NT2/D1 (cell line): ENCODE measurements around the gene ATL1.

Experiments used
- DNase-seq: peaks from one replicate; pipeline ENCODE4 v3.0.0-alpha.2; 2011; ENCODE audit warnings: low read depth, low spot score
- H3K27me3 ChIP-seq: 2 replicates; pipeline ENCODE4 v1.6.0; 2011; ENCODE audit warnings: mild to moderate bottlenecking; ENCODE audit not compliant: insufficient read length, insufficient read depth
- H3K36me3 ChIP-seq: 2 replicates; pipeline ENCODE4 v1.6.1; 2011; ENCODE audit warnings: mild to moderate bottlenecking, low read length, mixed read lengths; ENCODE audit not compliant: insufficient read depth, insufficient read length
- H3K4me1 ChIP-seq: 2 replicates; pipeline ENCODE4 v1.5.1; 2011; ENCODE audit not compliant: insufficient read depth, insufficient read length
- H3K4me3 ChIP-seq: 2 replicates; pipeline ENCODE4 v1.5.1; 2011; ENCODE audit warnings: low read depth; ENCODE audit not compliant: insufficient read length
- H3K9ac ChIP-seq: 2 replicates; pipeline ENCODE4 v1.6.0; 2011; ENCODE audit warnings: low read depth; ENCODE audit not compliant: insufficient read length
- H3K9me3 ChIP-seq: 2 replicates; pipeline ENCODE4 v1.5.1; 2011; ENCODE audit warnings: mild to moderate bottlenecking, low read length; ENCODE audit not compliant: insufficient read depth
- SUZ12 ChIP-seq: IDR thresholded peaks from 2 replicates; pipeline ENCODE4 v1.6.1; 2011; ENCODE audit not compliant: insufficient read length, insufficient read depth; ENCODE audit errors: extremely low read depth
- YY1 ChIP-seq: IDR thresholded peaks from 2 replicates; pipeline ENCODE4 v1.6.1; 2011; ENCODE audit not compliant: insufficient read length, insufficient read depth
- ZNF274 ChIP-seq: IDR thresholded peaks from 2 replicates; pipeline ENCODE4 v1.6.1; 2011; ENCODE audit warnings: mild to moderate bottlenecking, low read depth, low read length

Gene ATL1

DNA sequence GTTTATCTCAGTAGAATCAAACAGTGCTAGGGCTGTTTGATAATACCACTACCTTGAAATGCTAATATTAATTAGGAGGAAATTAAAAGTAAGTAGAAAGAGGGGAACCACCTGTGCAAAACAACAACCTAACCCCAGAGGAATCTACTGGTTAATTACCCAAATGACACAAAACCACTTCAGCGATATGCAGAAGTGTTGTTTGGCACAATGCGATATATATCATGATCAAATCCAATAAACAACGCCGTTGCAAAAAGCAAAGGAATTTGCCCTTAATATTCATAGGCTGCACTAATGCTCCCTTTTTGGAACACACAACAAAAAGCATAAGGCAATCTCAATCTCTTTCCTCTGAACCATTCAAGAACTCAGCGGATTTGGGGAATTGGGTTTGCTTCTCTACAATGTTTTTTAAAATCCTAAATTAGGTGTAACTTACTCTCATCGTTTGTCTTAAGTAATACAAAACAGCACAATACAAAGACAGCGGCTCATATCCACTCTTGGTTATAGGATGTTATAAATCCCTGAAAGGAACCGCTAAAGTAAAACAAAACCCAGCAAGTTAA lies 29.1 kb upstream of the ATL1 start:
- peaks cover 14% of the 10 kb centered on the region for H3K27me3 ChIP-seq
- no peak for DNase-seq
- H3K9ac ChIP-seq: no peak overlapping the region
- TF ChIP-seq SUZ12: no peak
- no peak for TF ChIP-seq ZNF274
- TF ChIP-seq YY1: no peak
- peak overlapping the region; percentile 71 for H3K4me3 ChIP-seq
- no peaks in the 10 kb centered on the region for H3K9me3 ChIP-seq
- peaks cover 15% of the 10 kb centered on the region for H3K36me3 ChIP-seq
- no peaks in the 10 kb centered on the region for H3K4me1 ChIP-seq

DNA sequence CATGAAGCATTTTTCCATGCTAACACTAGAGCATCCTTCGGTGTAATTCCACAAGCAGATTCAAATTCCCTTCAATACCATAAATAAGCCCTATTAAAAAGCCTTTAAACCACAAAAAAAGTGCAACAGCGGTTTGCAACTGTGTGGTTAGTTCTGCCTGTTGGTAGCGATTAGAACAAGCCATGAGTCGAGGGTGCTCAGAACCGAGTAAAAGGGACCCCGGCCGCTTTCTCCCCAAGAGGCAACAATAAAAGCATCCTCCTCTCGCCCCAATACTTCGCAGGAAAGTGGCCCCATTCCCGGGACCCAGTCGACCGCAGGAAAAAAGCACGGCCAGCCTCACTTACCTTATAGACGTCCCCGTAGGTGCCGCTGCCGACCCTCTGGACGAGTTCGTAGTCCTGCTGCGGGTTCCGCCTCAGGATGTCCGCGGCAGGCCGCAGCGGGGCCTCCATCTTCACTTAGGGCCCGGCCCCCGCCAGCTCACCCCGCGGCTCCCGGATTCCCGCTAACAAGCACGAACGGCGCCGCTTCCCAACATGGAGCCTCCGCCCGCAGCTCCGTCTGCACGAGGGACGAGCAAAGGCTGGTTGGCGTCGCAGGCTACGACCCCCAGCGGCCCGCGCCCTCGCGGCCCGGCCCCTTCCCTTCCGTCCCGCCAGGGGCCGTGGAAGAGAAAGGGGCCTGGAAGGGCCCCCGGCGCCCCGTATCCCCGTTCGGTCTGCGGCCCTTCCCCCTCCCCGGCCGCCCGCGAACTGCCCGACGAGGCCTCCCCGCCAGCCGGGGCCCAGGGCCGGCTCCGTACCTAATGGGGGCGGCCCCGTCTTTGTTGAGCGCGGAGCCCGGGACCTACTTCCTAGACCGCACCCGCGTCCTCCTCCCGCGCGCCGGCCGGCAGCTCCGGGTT lies 28.1 kb upstream of the ATL1 start:
- peaks cover 15% of the 10 kb centered on the region for H3K36me3 ChIP-seq
- H3K27me3 ChIP-seq: peaks cover 14% of the 10 kb centered on the region
- no peaks in the 10 kb centered on the region for H3K4me1 ChIP-seq
- peak overlapping the region; percentile 89 for H3K9ac ChIP-seq
- peaks cover under 1% of the 10 kb centered on the region; the same call in 1 of the 2 replicates for H3K9me3 ChIP-seq
- DNase-seq: peak; percentile 39
- no peak for TF ChIP-seq ZNF274
- TF ChIP-seq SUZ12: no peak
- peak overlapping the region; percentile 71 for H3K4me3 ChIP-seq

- peaks cover 15% of the 10 kb centered on the region for H3K36me3 ChIP-seq
- peaks cover 14% of the 10 kb centered on the region for H3K27me3 ChIP-seq
- no peaks in the 10 kb centered on the region for H3K4me1 ChIP-seq
- H3K4me3 ChIP-seq: peak within 1 kb of the TSS; percentile 71
- TF ChIP-seq YY1 (no peak), SUZ12 (no peak), ZNF274 (no peak)
- peak within 1 kb of the TSS; percentile 89 for H3K9ac ChIP-seq
- H3K9me3 ChIP-seq: peaks cover 8% of the 10 kb centered on the region; the same call in 1 of the 2 replicates
- peak; percentile 73 for DNase-seq
These were observed 27.3 kb upstream of the ATL1 start, which contains the start of gene MAP4K5 for GRCh38 chr14:50532502-50533240. MAP4K5 (minus strand) TSS chr14:50532569; CDS start chr14:50532049, 520 bp downstream.

- TF ChIP-seq YY1: no peak
- Histone ChIP-seq H3K4me1 (no peaks in the 10 kb centered on the region), H3K36me3 (peaks cover 14% of the 10 kb centered on the region), H3K27me3 (peaks cover 14% of the 10 kb centered on the region), H3K4me3 (peak overlapping the region; percentile 71), H3K9ac (peak overlapping the region; percentile 89), H3K9me3 (peaks cover 8% of the 10 kb centered on the region; the same call in 1 of the 2 replicates)
- no peak for DNase-seq
These were observed 26.7 kb upstream of the ATL1 start for GRCh38 chr14:50533241-50533705.

GRCh38 chr14:50533806-50534205 lies 26.1 kb upstream of the ATL1 start:
- H3K27me3 ChIP-seq: peaks cover 14% of the 10 kb centered on the region
- H3K4me1 ChIP-seq: no peaks in the 10 kb centered on the region
- peaks cover 9% of the 10 kb centered on the region for H3K36me3 ChIP-seq
- DNase-seq: no peak
- H3K9ac ChIP-seq: no peak overlapping the region
- TF ChIP-seq SUZ12: no peak
- TF ChIP-seq YY1: no peak
- TF ChIP-seq ZNF274: no peak
- no peak overlapping the region for H3K4me3 ChIP-seq
- H3K9me3 ChIP-seq: peaks cover 8% of the 10 kb centered on the region; the same call in 1 of the 2 replicates

GRCh38 chr14:50534416-50534815 lies 25.5 kb upstream of the ATL1 start:
- peaks cover 14% of the 10 kb centered on the region for H3K27me3 ChIP-seq
- no peak overlapping the region for H3K9ac ChIP-seq
- TF ChIP-seq YY1 (no peak), ZNF274 (no peak), SUZ12 (no peak)
- peaks cover 8% of the 10 kb centered on the region; the same call in 1 of the 2 replicates for H3K9me3 ChIP-seq
- no peak for DNase-seq
- no peaks in the 10 kb centered on the region for H3K4me1 ChIP-seq
- H3K4me3 ChIP-seq: no peak overlapping the region
- H3K36me3 ChIP-seq: peaks cover 6% of the 10 kb centered on the region
